Fibroblast of lung (primary cell): ENCODE results near the gene GBP6. TPM values are rescaled to one million over a fixed set of nuclear protein-coding genes. Genes with fewer than 3 reads are reported as not detected.
"Not testable (repeated sequence)": the region's sequence is repeated elsewhere in the genome, so short reads cannot be mapped to it uniquely, and the experiment has no call there.

Experiments used
- DNase-seq, 2 donors: peaks; one replicate each; pipeline versions ENCODE4 v3.0.0 to v3.0.0-alpha.2; 2010; ENCODE audit warnings: low read depth in 2 of 2
- H2AFZ ChIP-seq: 2 replicates; pipeline ENCODE4 v1.5.1; 2012; ENCODE audit warnings: low read length, control low read depth, inconsistent platforms
- H3K27ac ChIP-seq: 2 replicates; pipeline ENCODE4 v1.5.1; 2011; ENCODE audit warnings: low read length, control low read depth; ENCODE audit not compliant: insufficient read depth
- H3K27me3 ChIP-seq: 2 replicates; pipeline ENCODE4 v1.5.1; 2011; ENCODE audit warnings: mild to moderate bottlenecking, low read length; ENCODE audit not compliant: control insufficient read depth, insufficient read depth
- H3K36me3 ChIP-seq: 2 replicates; pipeline ENCODE4 v1.5.1; 2011; ENCODE audit warnings: low read length; ENCODE audit not compliant: control insufficient read depth, insufficient read depth
- H3K4me1 ChIP-seq: 2 replicates; pipeline ENCODE4 v1.5.1; 2011; ENCODE audit warnings: low read length; ENCODE audit not compliant: control insufficient read depth, insufficient read depth; ENCODE audit errors: extremely low read depth
- H3K4me2 ChIP-seq: 2 replicates; pipeline ENCODE4 v1.5.1; 2011; ENCODE audit warnings: low read length, control low read depth; ENCODE audit not compliant: insufficient read depth; ENCODE audit errors: extremely low read depth
- H3K4me3 ChIP-seq, 4 experiments: fragments of 200-600 bp in 1 of 4; sonication (generic) in 1 of 4; replicated peaks in 1 of 4; 2 replicates each; pipeline ENCODE4 v1.5.1; 2011 to 2016; ENCODE audit warnings: low read length in 4 of 4, low read depth in 3 of 4, mild to moderate bottlenecking in 3 of 4, control low read depth in 2 of 4, inconsistent platforms in 1 of 4, mixed read lengths in 1 of 4; ENCODE audit not compliant: insufficient read depth in 1 of 4; ENCODE audit errors: control extremely low read depth in 1 of 4
- H3K79me2 ChIP-seq: 2 replicates; pipeline ENCODE4 v1.5.1; 2012; ENCODE audit warnings: mild to moderate bottlenecking, low read length, inconsistent platforms; ENCODE audit not compliant: control insufficient read depth, insufficient read depth
- H3K9ac ChIP-seq: 2 replicates; pipeline ENCODE4 v1.5.1; 2011; ENCODE audit warnings: mild to moderate bottlenecking, low read length, control low read depth; ENCODE audit not compliant: insufficient read depth
- H3K9me3 ChIP-seq: 2 replicates; pipeline ENCODE4 v1.5.1; 2012; ENCODE audit warnings: low read depth, low read length; ENCODE audit not compliant: control insufficient read depth, insufficient read depth
- H4K20me1 ChIP-seq: 2 replicates; pipeline ENCODE4 v1.5.1; 2011; ENCODE audit warnings: low read length; ENCODE audit not compliant: control insufficient read depth, insufficient read depth; ENCODE audit errors: extremely low read depth
- CTCF ChIP-seq, 2 donors: IDR thresholded peaks in 1 of 2; conservative IDR thresholded peaks in 1 of 2; 1 replicate in 1 of 2; 2 replicates in 1 of 2; pipeline ENCODE4 v1.5.1; 2011 to 2012; ENCODE audit warnings: low read length in 2 of 2, control low read depth in 1 of 2, inconsistent platforms in 1 of 2, low read depth in 1 of 2, mild to moderate bottlenecking in 1 of 2
- EZH2 ChIP-seq: IDR thresholded peaks from 2 replicates; pipeline ENCODE4 v1.5.1; 2012; ENCODE audit warnings: low read length, control low read depth, mild to moderate bottlenecking; ENCODE audit errors: missing control alignments
- polyA plus RNA-seq, 2 donors: library from polyadenylated mRNA; depleted of rRNA in 1 of 2; stranded (reverse) in 1 of 2; unstranded in 1 of 2; fragments of >200 nt; gene quantifications; 2 replicates each; pipeline ENCODE4 v1.2.1, GENCODE V29; 2011 to 2012; ENCODE audit warnings: missing spikeins in 1 of 2
- total RNA-seq: library from RNA; depleted of rRNA; stranded (reverse); fragments of >200 nt; gene quantifications from 2 replicates; pipeline ENCODE4 v1.2.1, GENCODE V29; 2014

GBP6 gene
- total and polyA plus RNA-seq, 2 donors (not counting 1 experiment from before 2014, with no cell fraction given) = under 0.01 to 0.03 TPM

GRCh38 chr1:89407360-89407759 lies 43.5 kb downstream of the GBP6 start:
- H3K4me2 ChIP-seq = no peak overlapping the region
- peak in 1 of 2 donors; percentile 66 for DNase-seq

GRCh38 chr1:89407768-89408167 lies 43.9 kb downstream of the GBP6 start:
- Histone ChIP-seq H3K4me2 (peak overlapping the region; percentile 68), H3K4me3 (peak overlapping the region in 3 of 4 experiments; percentile 18 to 60 (median 58)), H2AFZ (peak overlapping the region; percentile 81)
- H3K27ac ChIP-seq, H3K9ac ChIP-seq, H3K36me3 ChIP-seq, DNase-seq, H3K79me2 ChIP-seq, H3K27me3 ChIP-seq, H3K9me3 ChIP-seq, H3K4me1 ChIP-seq, H4K20me1 ChIP-seq: not testable (repeated sequence)

More at GRCh38 chr1:89407360-89407759, 43.5 kb downstream of the GBP6 start:
- no peaks in the 10 kb centered on the region for H3K79me2 ChIP-seq
- H2AFZ ChIP-seq = peak overlapping the region; percentile 50
- H3K4me3 ChIP-seq = peak overlapping the region in 3 of 4 experiments; percentile 18 to 60 (median 58)
- no peak overlapping the region for H3K9ac ChIP-seq
- no peaks in the 10 kb centered on the region for H3K36me3 ChIP-seq
- H4K20me1 ChIP-seq = no peaks in the 10 kb centered on the region
- no peaks in the 10 kb centered on the region for H3K27me3 ChIP-seq
- no peak for TF ChIP-seq EZH2
- no peak for TF ChIP-seq CTCF (conservative IDR thresholded peaks at IDR 0.05 in 1 of 2, IDR thresholded peaks at IDR 0.05 in 1 of 2; ENCODE audit: low read depth in 1 of 2, low read length in 2 of 2)
- H3K27ac ChIP-seq = no peak overlapping the region
- H3K9me3 ChIP-seq = no peaks in the 10 kb centered on the region
- H3K4me1 ChIP-seq = no peaks in the 10 kb centered on the region

GRCh38 chr1:89425056-89425455 lies 61.2 kb downstream of the GBP6 start:
- H3K27ac ChIP-seq = no peak overlapping the region
- H3K4me1 ChIP-seq = no peaks in the 10 kb centered on the region
- no peak overlapping the region for H3K4me2 ChIP-seq
- no peak overlapping the region for H2AFZ ChIP-seq
- H3K27me3 ChIP-seq = no peaks in the 10 kb centered on the region
- no peak overlapping the region for H3K9ac ChIP-seq
- H3K9me3 ChIP-seq = no peaks in the 10 kb centered on the region
- H3K36me3 ChIP-seq = no peaks in the 10 kb centered on the region
- DNase-seq = no peak
- H3K4me3 ChIP-seq = no peak overlapping the region
- H3K79me2 ChIP-seq = no peaks in the 10 kb centered on the region
- no peaks in the 10 kb centered on the region for H4K20me1 ChIP-seq
- no peak for TF ChIP-seq CTCF (conservative IDR thresholded peaks at IDR 0.05 in 1 of 2, IDR thresholded peaks at IDR 0.05 in 1 of 2; ENCODE audit: low read depth in 1 of 2, low read length in 2 of 2)
- TF ChIP-seq EZH2 = no peak
